ENCODE measurements around the gene CYP2D6.

The CYP2D6 gene

DNA sequence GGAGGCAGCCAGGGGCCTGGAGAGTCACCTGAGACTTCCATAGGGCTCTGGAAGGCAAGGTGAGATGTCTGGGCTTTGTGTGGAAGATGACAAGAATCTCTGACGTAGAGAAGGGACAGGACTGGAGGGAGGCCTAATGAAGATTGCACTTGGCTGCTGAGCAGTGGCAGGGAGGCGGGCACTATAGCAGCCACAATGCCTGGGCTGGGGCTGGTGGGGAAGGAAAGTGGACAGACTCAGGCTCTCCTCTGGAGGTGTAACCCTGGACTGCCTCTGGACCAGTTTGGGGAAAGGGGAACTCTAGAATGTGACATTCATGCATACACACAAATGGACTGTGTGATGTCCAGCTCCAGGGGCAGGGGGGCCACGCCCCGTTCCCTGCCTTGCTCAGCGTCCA lies 34.3 kb upstream of the CYP2D6 start:
- TF ChIP-seq, protein P1, sequence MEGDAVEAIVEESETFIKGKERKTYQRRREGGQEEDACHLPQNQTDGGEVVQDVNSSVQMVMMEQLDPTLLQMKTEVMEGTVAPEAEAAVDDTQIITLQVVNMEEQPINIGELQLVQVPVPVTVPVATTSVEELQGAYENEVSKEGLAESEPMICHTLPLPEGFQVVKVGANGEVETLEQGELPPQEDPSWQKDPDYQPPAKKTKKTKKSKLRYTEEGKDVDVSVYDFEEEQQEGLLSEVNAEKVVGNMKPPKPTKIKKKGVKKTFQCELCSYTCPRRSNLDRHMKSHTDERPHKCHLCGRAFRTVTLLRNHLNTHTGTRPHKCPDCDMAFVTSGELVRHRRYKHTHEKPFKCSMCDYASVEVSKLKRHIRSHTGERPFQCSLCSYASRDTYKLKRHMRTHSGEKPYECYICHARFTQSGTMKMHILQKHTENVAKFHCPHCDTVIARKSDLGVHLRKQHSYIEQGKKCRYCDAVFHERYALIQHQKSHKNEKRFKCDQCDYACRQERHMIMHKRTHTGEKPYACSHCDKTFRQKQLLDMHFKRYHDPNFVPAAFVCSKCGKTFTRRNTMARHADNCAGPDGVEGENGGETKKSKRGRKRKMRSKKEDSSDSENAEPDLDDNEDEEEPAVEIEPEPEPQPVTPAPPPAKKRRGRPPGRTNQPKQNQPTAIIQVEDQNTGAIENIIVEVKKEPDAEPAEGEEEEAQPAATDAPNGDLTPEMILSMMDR (IDR thresholded peaks at IDR 0.05; ENCODE audit: extremely low read depth, missing control alignments): no peak

DNA sequence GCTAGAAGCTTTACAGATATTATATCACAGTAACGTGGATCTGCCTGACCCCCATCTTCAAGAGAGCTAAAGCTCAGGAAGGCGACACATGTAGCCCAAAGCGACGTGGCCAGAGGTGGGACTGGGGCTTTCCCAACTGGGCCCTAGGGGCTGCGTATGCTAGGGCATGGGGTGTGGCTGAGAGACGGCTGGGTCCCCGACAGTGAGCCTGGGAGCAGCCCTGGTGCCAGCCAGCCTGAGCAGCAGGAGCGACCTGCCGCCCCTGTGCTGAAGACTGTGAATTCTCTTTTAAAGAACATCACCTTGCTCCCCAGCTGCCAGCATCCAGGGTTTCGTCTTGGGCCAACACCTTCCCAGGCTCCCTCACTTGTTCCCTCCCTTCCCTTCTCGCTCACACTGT lies 32.9 kb upstream of the CYP2D6 start:
- TF ChIP-seq, protein P1 (IDR thresholded peaks at IDR 0.05; ENCODE audit: extremely low read depth, missing control alignments): no peak

More for the DNA sequence above, 34.3 kb upstream of the CYP2D6 start:
- DNase-seq (ENCODE audit: low spot score): no peak

DNA sequence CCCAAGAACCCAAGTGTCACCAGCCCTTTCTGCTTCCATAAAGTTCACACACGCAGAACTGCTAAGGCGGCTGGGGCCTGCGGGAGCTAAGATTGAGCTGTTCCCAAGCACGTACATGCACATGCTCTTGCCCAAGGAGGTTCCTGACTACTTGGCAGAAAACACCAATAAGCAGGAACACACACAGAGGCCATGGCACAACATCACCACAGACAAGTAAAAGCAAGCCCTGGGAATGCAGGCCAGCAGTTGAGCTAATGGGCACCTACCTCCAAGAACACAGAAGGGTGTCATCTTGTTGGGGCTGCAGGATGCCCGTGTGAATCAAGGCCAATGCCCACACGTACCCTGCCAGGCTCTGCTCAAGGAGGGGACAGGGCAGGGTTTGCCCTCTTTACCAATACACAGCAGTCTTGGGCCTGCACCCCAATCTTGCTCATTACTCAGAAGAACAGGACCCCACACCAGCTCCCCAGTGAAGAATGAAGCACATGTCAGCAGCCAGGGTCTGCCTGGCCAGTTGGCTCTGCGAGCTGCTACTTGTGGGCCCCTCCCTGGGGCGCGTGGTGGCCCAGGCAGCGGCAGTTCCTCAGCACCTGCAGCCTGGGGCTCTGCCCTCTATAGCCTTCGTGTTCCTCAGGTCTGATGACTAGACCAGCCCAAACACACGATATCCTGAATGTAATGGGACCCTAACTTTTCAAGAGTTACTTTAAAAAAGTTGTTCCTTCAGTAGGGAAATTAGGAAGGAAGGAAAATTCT lies 32.3 kb upstream of the CYP2D6 start:
- TF ChIP-seq, protein P1 (IDR thresholded peaks at IDR 0.05; ENCODE audit: extremely low read depth, missing control alignments): no peak
- no peak for DNase-seq (ENCODE audit: low spot score)

More for the DNA sequence above, 32.9 kb upstream of the CYP2D6 start:
- DNase-seq (ENCODE audit: low spot score): no peak

DNA sequence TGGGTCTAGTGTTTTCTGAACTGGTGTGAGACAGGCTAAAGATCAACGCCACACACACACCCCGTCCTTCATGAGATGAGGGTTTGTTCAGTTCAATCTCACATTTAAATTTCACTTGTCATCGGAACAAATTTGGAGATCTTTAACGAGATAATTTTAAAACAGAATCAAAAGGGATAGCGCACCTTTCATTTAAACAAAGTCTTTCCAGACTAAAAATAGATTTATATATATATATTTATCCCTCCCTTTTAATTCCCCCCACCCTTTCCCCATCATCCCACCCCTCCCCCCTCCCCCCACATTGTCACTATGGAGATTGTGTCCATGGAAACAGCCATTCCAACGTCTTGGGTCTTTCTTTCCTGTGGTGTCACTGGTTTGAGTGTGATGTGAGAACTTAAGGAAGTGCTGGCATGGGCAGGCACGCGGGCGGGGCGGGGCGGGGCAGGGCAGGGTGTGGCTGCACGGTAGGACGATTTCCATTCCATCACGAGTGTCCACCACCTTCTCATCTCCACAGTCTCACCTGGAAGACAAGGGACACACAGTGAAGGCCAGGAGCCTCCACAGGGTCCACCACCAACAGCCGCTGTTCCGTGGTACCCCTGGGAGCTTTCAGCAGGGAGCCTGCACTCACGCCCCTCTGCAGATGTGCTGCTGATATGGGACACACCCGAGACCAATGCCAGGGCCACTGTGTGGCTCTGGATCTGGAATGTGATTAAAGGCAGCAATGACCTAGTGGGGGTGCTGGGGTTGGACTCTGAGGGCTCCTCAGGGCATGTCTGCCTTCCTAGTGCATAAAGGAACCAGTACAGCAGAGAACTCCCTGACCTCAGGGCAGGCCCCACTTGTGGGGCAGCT lies 30.5 kb upstream of the CYP2D6 start:
- no peak for DNase-seq (ENCODE audit: low spot score)
- TF ChIP-seq, protein P1 (IDR thresholded peaks at IDR 0.05; ENCODE audit: extremely low read depth, missing control alignments): no peak

DNA sequence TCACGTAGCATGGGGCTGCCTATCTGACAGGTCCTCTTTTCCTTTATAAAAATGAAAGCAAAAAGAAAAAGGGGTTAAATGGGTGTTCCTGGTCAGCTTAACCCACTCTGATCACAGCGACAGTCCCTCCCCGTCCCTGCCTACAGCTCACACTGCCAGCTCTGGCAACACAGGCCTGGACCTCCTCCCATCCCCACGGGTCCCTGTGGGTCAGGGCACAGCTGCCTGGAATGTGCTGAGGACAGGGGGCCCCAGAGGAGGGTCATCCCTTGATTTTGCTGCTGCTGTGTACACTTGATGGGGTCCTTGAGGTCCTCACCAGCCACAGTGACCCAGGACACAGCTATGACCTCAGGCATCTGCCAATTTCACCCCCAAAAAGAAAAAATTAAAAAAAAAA lies 29.6 kb upstream of the CYP2D6 start:
- TF ChIP-seq, protein P1 (IDR thresholded peaks at IDR 0.05; ENCODE audit: extremely low read depth, missing control alignments): no peak
- no peak for DNase-seq (ENCODE audit: low spot score)

DNA sequence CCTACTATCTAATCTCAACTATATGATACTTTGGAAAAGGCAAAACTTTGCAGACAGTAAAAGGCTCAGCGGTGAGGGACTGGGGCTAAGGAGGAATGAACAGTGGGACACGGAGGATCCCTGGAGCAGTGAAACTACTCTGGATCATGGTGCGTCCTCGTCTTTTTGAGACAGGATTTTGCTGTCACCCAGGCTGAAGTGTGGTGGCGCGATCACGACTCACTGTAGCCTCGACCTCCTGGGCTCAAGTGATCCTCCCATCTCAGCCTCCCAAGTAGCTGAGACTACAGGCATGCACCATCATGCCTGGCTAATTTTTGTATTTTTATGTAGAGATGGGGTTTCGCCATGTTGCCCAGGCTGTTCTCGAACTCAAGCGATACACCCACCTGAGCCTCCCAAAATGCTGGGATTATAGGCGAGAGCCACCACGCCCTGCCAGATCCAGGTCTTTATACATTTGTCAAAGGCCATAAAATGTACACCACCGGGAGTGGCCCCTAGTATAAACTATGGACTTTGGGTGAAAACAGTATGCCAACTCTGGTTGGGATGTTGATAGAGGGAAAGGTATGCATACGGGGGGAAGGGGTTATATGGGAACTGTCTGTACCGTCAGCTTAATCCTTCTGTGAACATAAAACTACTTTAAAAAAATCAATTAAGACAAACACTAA lies 28.0 kb upstream of the CYP2D6 start:
- TF ChIP-seq, protein P1 (IDR thresholded peaks at IDR 0.05; ENCODE audit: extremely low read depth, missing control alignments): no peak

More for the DNA sequence above, 28.0 kb upstream of the CYP2D6 start:
- DNase-seq (ENCODE audit: low spot score): no peak

Data from GM20000 (cell line).